IgD-negative memory B cell (primary cell): ENCODE measurements around the gene EIF4G1. TPM values are rescaled to one million over a fixed set of nuclear protein-coding genes. Genes with fewer than 3 reads are reported as not detected.

Experiments
- H3K27ac Mint-ChIP-seq, 3 donors: one replicate each; pipeline ENCODE4 v1.8.0; 2020 to 2022; ENCODE audit warnings: mild to moderate bottlenecking in 3 of 3, mixed read lengths in 3 of 3, moderate library complexity in 1 of 3
- H3K27me3 Mint-ChIP-seq: one replicate; pipeline ENCODE4 v1.8.0; 2021; ENCODE audit warnings: mixed read lengths
- H3K36me3 Mint-ChIP-seq: one replicate; pipeline ENCODE4 v1.8.0; 2020; ENCODE audit warnings: mild to moderate bottlenecking, mixed read lengths
- H3K4me1 Mint-ChIP-seq, 3 donors: one replicate each; pipeline ENCODE4 v1.8.0; 2020 to 2022; ENCODE audit warnings: mixed read lengths in 3 of 3, mild to moderate bottlenecking in 1 of 3
- H3K4me3 Mint-ChIP-seq, 4 donors: one replicate each; pipeline ENCODE4 v1.8.0; 2020 to 2022; ENCODE audit warnings: mild to moderate bottlenecking in 4 of 4, mixed read lengths in 4 of 4, moderate library complexity in 3 of 4
- H3K9me3 Mint-ChIP-seq, 3 donors: one replicate each; pipeline ENCODE4 v1.8.0; 2020 to 2021; ENCODE audit warnings: mixed read lengths in 3 of 3, mild to moderate bottlenecking in 1 of 3
- polyA plus RNA-seq: library from polyadenylated mRNA; unstranded; fragments of 300-500 nt; fragmentation: Illumina TruSeq; gene quantifications from one replicate; pipeline ENCODE4 v1.2.3, GENCODE V29; 2021

The EIF4G1 gene
- polyA plus RNA-seq, 1 donor from 2014 or later, result 28.0 TPM

- Mint-ChIP-seq H3K27me3 (peaks cover 47% of the 10 kb centered on the region), H3K4me3 (no peak overlapping the region), H3K9me3 (no peaks in the 10 kb centered on the region), H3K27ac (no peak overlapping the region), H3K4me1 (peaks cover 0 to 8% (median 3%) of the 10 kb centered on the region in 3 donors), H3K36me3 (peaks cover 2% of the 10 kb centered on the region)
Measured at GRCh38 chr3:184383033-184383740, 68.8 kb downstream of the EIF4G1 start.

DNA sequence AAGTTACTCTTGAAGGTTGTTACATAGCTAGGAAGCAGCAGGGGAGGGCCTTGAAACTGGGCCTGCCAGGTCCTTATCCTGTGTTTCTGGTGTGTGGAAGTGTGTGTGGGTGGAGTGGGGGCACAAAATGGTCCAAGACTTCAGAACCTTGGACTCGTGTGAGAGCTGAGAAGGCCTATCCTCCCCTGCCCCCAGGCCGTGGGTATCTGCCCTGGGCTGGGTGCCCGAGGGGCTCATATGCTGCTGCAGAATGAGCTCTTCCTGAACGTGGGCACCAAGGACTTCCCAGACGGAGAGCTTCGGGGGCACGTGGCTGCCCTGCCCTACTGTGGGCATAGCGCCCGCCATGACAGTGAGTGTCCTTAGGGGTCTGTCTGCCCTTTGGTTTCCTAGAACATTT is 69.9 kb downstream of the EIF4G1 start:
- H3K27me3 Mint-ChIP-seq, result peaks cover 38% of the 10 kb centered on the region
- no peaks in the 10 kb centered on the region for H3K9me3 Mint-ChIP-seq
- peaks cover 2% of the 10 kb centered on the region for H3K36me3 Mint-ChIP-seq
- H3K4me1 Mint-ChIP-seq, result peaks cover 0 to 5% (median 3%) of the 10 kb centered on the region in 3 donors
- H3K27ac Mint-ChIP-seq, result no peak overlapping the region
- H3K4me3 Mint-ChIP-seq, result no peak overlapping the region

Other genes starting within 250 kb of the EIF4G1 start
- not detected for gene HTR3E, start 217.5 kb upstream of the EIF4G1 start, polyA plus RNA-seq
- gene EIF2B5, start 179.2 kb upstream of the EIF4G1 start, polyA plus RNA-seq, result 44.5 TPM
- 6.4 TPM for gene DVL3, start 159.2 kb upstream of the EIF4G1 start, polyA plus RNA-seq
- 249 TPM for gene AP2M1, start 139.8 kb upstream of the EIF4G1 start, polyA plus RNA-seq
- gene ABCF3, start 128.4 kb upstream of the EIF4G1 start, polyA plus RNA-seq, result 49.1 TPM
- gene VWA5B2, start 85.0 kb upstream of the EIF4G1 start, polyA plus RNA-seq, result 0.20 TPM
- 72.3 TPM for gene ALG3, start 65.6 kb upstream of the EIF4G1 start, polyA plus RNA-seq
- 3.2 TPM for gene EEF1AKMT4, start 64.9 kb upstream of the EIF4G1 start, polyA plus RNA-seq
- gene CAMK2N2, start 53.1 kb upstream of the EIF4G1 start, polyA plus RNA-seq, result not detected
- not detected for gene ECE2, start 38.6 kb upstream of the EIF4G1 start, polyA plus RNA-seq
- 143 TPM for gene PSMD2, start 15.4 kb upstream of the EIF4G1 start, polyA plus RNA-seq
- gene FAM131A, start 23.0 kb downstream of the EIF4G1 start, polyA plus RNA-seq, result 2.6 TPM
- gene CLCN2, start 47.0 kb downstream of the EIF4G1 start, polyA plus RNA-seq, result 0.53 TPM
- gene POLR2H, start 47.1 kb downstream of the EIF4G1 start, polyA plus RNA-seq, result 40.8 TPM
- gene THPO, start 63.6 kb downstream of the EIF4G1 start, polyA plus RNA-seq, result 0.14 TPM
- gene CHRD, start 65.4 kb downstream of the EIF4G1 start, polyA plus RNA-seq, result not detected
- not detected for gene EPHB3, start 247.2 kb downstream of the EIF4G1 start, polyA plus RNA-seq